ENCODE data around the gene TLCD4.
"Not testable (repeated sequence)": the region's sequence is repeated elsewhere in the genome, so short reads cannot be mapped to it uniquely, and the experiment has no call there.

TLCD4 gene

GRCh38 chr1:95154096-95154495, 36.9 kb downstream of the TLCD4 start:
- DNase-seq (ENCODE audit: low spot score): no peak

GRCh38 chr1:95165569-95165968, 48.4 kb downstream of the TLCD4 start:
- not testable (repeated sequence) for DNase-seq (ENCODE audit: low spot score)

Data from SW480 (cell line).